GM19452 (cell line): Measurements from ENCODE around the gene VAMP8.
"Not testable (repeated sequence)": the region's sequence is repeated elsewhere in the genome, so short reads cannot be mapped to it uniquely, and the experiment has no call there.

Experiments
- ATAC-seq: cut with Tn5 transposase; IDR thresholded peaks from one replicate; pipeline ENCODE4 v1.9.1; 2021; ENCODE audit not compliant: unreplicated experiment

The VAMP8 gene

DNA sequence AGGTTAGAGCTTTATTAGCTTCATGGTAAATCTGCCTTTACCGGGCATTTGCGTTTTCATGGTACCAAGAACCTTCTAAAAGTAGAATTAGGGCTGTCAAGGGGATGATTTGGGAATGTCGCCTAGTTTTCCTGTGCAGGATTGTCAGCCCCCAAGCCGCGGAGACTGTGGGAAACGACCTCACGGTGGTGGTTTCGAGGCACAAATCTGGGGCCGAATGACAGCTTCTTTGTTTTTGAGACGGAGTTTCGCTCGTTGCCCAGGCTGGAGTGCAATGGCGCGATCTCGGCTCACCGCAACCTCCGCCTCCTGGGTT is 38.0 kb downstream of the VAMP8 start:
- no peak for ATAC-seq

DNA sequence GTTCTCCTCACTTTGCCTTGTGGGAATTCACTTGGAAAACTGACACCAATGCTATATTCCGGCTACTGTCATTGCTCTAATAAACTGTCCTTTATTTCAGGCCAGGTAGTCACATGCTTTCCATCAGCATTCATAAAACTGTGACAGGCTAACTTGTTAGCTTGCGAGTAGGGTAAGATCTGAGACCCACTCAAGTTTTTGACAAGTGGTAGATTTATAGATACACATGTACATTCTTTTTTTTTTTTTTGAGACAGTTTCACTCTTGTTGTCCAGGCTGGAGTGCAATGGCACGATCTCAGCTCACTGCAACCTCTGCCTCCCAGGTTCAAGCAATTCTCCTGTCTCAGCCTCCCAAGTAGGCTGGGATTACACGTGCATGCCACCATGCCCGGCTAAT is 40.3 kb downstream of the VAMP8 start:
- not testable (repeated sequence) for ATAC-seq

DNA sequence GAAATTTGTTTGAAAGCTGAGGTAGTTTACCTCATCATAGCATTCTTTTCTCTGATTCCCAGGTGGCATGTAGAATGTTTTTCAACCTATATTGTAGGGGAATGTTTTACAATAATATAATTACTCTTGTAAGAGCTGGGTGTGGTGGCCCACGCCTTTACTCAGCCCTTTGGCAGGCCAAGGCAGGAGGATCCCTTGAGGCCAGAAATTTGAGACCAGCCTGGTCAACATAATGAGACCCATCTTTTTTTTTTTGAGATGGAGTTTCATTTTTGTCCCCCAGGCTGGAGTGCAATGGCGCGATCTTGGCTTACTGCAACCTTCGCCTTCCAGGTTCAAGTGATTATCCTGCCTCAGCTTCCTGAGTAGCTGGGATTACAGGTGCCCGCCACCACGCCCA is 42.2 kb downstream of the VAMP8 start:
- no peak for ATAC-seq

DNA sequence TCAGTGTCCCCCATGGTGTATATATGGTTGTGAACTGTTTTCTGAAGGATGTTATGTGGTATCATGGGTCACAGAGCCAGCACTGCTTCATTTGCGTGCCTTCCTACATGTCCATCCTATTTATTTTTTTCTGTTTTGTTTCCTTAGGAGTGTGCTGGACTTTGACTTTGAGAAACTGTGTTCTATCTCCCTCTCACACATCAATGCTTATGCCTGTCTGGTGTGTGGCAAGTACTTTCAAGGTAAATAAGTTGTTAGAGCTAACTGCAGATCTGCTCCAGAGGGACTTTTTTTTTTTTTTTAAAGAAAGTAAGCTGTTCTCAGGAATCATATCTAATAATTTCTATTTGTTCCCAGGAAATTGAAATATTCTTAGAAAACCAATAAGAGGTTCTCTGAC is 44.0 kb downstream of the VAMP8 start:
- no peak for ATAC-seq

DNA sequence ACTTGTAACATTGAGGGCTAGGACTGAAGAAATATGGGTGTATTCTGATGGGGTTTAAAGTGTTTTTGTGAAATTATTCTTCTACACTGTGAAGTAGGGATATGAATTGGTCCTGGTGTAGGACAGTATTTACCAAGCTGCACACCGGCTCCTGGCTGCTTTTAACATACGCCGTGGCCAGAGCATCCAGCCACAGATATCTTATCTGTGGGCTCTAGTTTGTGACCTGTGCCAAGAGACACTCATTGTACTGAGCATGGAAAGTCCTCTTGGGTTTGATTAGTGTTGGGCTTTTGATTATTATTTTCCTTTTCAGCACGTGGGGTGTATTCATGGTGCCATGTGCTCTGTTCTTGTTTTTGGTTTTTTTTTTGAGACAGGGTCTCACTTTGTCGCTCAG is 46.6 kb downstream of the VAMP8 start:
- ATAC-seq: no peak

DNA sequence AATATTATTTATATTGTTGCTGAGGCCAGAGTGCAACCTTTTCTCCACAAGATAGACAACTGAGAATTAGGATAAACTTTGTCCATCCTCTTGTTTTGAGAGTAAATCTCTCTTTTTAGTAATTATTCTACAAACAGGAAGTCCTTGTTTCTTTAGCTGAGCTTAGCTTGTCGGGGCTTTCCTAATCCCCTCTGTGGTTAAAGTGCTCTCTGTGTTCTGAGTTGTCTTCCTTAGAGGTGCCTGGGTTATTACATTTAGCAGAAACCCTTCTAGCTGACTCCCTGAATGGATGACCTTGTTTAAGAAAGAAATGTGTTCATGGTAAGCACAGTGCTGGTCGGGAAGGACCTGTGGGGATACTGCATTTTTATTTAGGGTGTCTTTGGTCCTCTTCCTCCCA is 51.3 kb downstream of the VAMP8 start:
- ATAC-seq: no peak

DNA sequence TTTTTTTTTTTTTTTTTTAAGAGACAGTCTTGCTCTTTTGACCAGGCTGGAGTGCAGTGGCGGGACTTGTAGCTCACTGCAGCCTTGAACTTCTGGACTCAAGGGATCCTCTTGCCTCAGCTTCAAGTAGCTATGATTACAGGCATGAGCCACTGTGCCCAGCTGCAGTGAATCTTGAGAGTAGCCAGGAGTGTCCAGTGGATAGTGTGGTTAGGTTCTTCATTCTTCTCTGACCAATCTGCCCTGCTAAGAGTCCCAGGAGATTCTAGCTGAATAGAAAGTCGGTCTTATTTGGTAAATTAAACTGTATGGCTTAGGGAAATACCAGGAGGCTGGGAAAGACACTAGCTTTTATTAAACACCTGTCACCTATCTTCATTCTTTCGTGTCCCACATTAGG is 53.9 kb downstream of the VAMP8 start:
- no peak for ATAC-seq
